ENCODE data around the gene WDR6.

GRCh38 chr3:49017971-49018706 is 10.9 kb downstream of the WDR6 start, which contains the start of gene DALRD3:
- no peak for TF ChIP-seq MEF2A (IDR thresholded peaks at IDR 0.05; ENCODE audit: insufficient read depth, low read depth, low read length)
- no peak for TF ChIP-seq JUND (IDR thresholded peaks at IDR 0.05; ENCODE audit: low read depth, low read length)
- no peak for TF ChIP-seq CTCF (IDR thresholded peaks at IDR 0.05 in 2 of 3, conservative IDR thresholded peaks at IDR 0.05 in 1 of 3; ENCODE audit: control insufficient read depth in 2 of 3, extremely low read depth in 1 of 3, insufficient read depth in 1 of 3, low read depth in 3 of 3, low read length in 3 of 3)
- no peak for TF ChIP-seq ZZZ3 (IDR thresholded peaks at IDR 0.05; ENCODE audit: control insufficient read depth, insufficient read length, low read depth)
- TF ChIP-seq NR2C2 (IDR thresholded peaks at IDR 0.05; ENCODE audit: borderline replicate concordance, control insufficient read depth, insufficient read length, low read depth): no peak
- TF ChIP-seq MAX (IDR thresholded peaks at IDR 0.05; ENCODE audit: low read depth, low read length): no peak
- no peak for TF ChIP-seq TCF7 (IDR thresholded peaks at IDR 0.05; ENCODE audit: borderline replicate concordance)
- 0 out of 2 replicates have a peak, but pooled peaks have one; percentile 26 for TF ChIP-seq ZNF207 (IDR thresholded peaks at IDR 0.05; ENCODE audit: borderline replicate concordance)
- peak; percentile 71 for TF ChIP-seq BCL3 (IDR thresholded peaks at IDR 0.05; ENCODE audit: borderline replicate concordance, insufficient read depth, low read depth, low read length, poor library complexity, severe bottlenecking)
- no peak for TF ChIP-seq POLR2AphosphoS5 (IDR thresholded peaks at IDR 0.05; ENCODE audit: low read length)
- TF ChIP-seq HDAC6 (IDR thresholded peaks at IDR 0.05; ENCODE audit: unreplicated experiment): no peak
- no peak for TF ChIP-seq REST (IDR thresholded peaks at IDR 0.05; ENCODE audit: low read depth, low read length)
